Esophagus muscularis mucosa (tissue), 3 donors: ENCODE results near the gene GPX8.

Source experiments
- POLR2A ChIP-seq: fragments of 450-650 bp; IDR thresholded peaks from one replicate; pipeline ENCODE4 v1.6.1; 2017; ENCODE audit warnings: antibody characterized with exemption, moderate library complexity, mild to moderate bottlenecking, low read depth
- TF ChIP-seq, protein P1 (sequence below), 3 experiments: fragments of 200-600 bp in 2 of 3; fragments of 450-650 bp in 1 of 3; sonication (generic) in 2 of 3; IDR thresholded peaks; one replicate each; pipeline ENCODE4 v1.5.1; 2017 to 2019; ENCODE audit warnings: antibody characterized with exemption in 3 of 3, mild to moderate bottlenecking in 2 of 3, moderate library complexity in 1 of 3

DNA sequence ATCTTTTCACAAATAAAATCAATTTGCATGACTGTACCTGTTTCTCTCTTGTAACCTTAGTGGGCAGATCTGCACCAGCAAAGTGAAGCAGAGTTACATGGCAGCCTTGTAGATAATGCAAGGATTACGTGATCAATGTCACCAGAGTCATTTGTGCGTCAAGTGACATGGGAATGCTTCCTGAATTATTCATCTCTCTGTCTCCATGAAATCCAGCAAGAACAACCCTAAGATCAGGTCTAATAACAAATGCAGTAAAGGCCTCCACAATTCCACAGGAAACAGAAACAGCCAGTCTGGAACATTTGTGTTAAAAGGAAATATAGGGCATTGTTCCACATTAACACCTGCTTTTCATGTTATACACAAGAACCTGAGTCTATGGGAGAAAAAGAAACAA, 49.8 kb upstream of the GPX8 start:
- TF ChIP-seq, protein P1, sequence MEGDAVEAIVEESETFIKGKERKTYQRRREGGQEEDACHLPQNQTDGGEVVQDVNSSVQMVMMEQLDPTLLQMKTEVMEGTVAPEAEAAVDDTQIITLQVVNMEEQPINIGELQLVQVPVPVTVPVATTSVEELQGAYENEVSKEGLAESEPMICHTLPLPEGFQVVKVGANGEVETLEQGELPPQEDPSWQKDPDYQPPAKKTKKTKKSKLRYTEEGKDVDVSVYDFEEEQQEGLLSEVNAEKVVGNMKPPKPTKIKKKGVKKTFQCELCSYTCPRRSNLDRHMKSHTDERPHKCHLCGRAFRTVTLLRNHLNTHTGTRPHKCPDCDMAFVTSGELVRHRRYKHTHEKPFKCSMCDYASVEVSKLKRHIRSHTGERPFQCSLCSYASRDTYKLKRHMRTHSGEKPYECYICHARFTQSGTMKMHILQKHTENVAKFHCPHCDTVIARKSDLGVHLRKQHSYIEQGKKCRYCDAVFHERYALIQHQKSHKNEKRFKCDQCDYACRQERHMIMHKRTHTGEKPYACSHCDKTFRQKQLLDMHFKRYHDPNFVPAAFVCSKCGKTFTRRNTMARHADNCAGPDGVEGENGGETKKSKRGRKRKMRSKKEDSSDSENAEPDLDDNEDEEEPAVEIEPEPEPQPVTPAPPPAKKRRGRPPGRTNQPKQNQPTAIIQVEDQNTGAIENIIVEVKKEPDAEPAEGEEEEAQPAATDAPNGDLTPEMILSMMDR (IDR thresholded peaks at IDR 0.05) = no peak
- no peak for TF ChIP-seq POLR2A
